NCI-H1436 treated with DMSO at 0.1 percent for 48 hours (cell line): ENCODE data around the gene BRAT1.

Source experiments
- DNase-seq: peaks from one replicate; lab custom pipeline; 2025; lab: John Stamatoyannopoulos, UW

Gene BRAT1

GRCh38 chr7:2510130-2510776 is 45.1 kb downstream of the BRAT1 start:
- DNase-seq = no peak

- no peak for DNase-seq
Observed at GRCh38 chr7:2509298-2509906, 45.9 kb downstream of the BRAT1 start.

GRCh38 chr7:2508327-2509215 is 46.8 kb downstream of the BRAT1 start:
- DNase-seq = no peak

GRCh38 chr7:2507917-2508306 is 47.4 kb downstream of the BRAT1 start:
- no peak for DNase-seq

- no peak for DNase-seq
Observed at GRCh38 chr7:2507208-2507916, 48.0 kb downstream of the BRAT1 start.

- DNase-seq = no peak
Observed at GRCh38 chr7:2505401-2505800, 49.9 kb downstream of the BRAT1 start.

GRCh38 chr7:2504889-2505375 is 50.4 kb downstream of the BRAT1 start:
- no peak for DNase-seq

- no peak for DNase-seq
Observed at GRCh38 chr7:2504128-2504888, 51.0 kb downstream of the BRAT1 start.

GRCh38 chr7:2503056-2503941 is 52.0 kb downstream of the BRAT1 start:
- no peak for DNase-seq

GRCh38 chr7:2502647-2502966 is 52.7 kb downstream of the BRAT1 start:
- no peak for DNase-seq

- DNase-seq = no peak
Observed at GRCh38 chr7:2501947-2502646, 53.2 kb downstream of the BRAT1 start.

- DNase-seq = no peak
Observed at GRCh38 chr7:2500701-2501100, 54.6 kb downstream of the BRAT1 start.

- no peak for DNase-seq
Observed at GRCh38 chr7:2499719-2500430, 55.4 kb downstream of the BRAT1 start.

GRCh38 chr7:2499181-2499580 is 56.1 kb downstream of the BRAT1 start:
- no peak for DNase-seq

GRCh38 chr7:2498708-2499107 is 56.6 kb downstream of the BRAT1 start:
- DNase-seq = no peak

- no peak for DNase-seq
Observed at GRCh38 chr7:2497500-2498336, 57.6 kb downstream of the BRAT1 start.

GRCh38 chr7:2497065-2497464 is 58.3 kb downstream of the BRAT1 start:
- DNase-seq = no peak

- no peak for DNase-seq
Observed at GRCh38 chr7:2496375-2496774, 58.9 kb downstream of the BRAT1 start.
